Mesenteric fat pad (tissue), 1 donor: ENCODE results near the gene ACKR1. TPM values are rescaled to one million over a fixed set of nuclear protein-coding genes. Genes with fewer than 3 reads are reported as not detected.

ENCODE experiments used
- DNase-seq: peaks from one replicate; pipeline ENCODE4 v3.0.0-alpha.2; 2020; ENCODE audit warnings: low spot score
- total RNA-seq: library from RNA; stranded (reverse); fragmentation: NEBNext Ultra II Directional; extraction: Animal tissue kit (Norgen Biotek cat#: 25700); gene quantifications from one replicate; pipeline ENCODE4 v1.2.1, GENCODE V29; 2021
- donor health status: DM: yes; HTN: yes; CAD: no.

ACKR1 gene
- total RNA-seq, 1 donor from 2014 or later, result 94.7 TPM

- DNase-seq, result no peak
These were observed 19.6 kb upstream of the ACKR1 start for GRCh38 chr1:159185121-159185520.

- DNase-seq, result no peak
These were observed 17.6 kb upstream of the ACKR1 start for GRCh38 chr1:159187033-159187432.

GRCh38 chr1:159187647-159188374 lies 16.9 kb upstream of the ACKR1 start:
- DNase-seq, result no peak

- no peak for DNase-seq
These were observed 16.3 kb upstream of the ACKR1 start for GRCh38 chr1:159188375-159188788.

- no peak for DNase-seq
These were observed 14.2 kb upstream of the ACKR1 start for GRCh38 chr1:159190441-159190840.

- DNase-seq, result no peak
These were observed 8.1 kb upstream of the ACKR1 start for GRCh38 chr1:159196543-159196942.

GRCh38 chr1:159197561-159198557 lies 6.8 kb upstream of the ACKR1 start:
- no peak for DNase-seq

- DNase-seq, result no peak
These were observed 4.8 kb upstream of the ACKR1 start for GRCh38 chr1:159199901-159200300.

GRCh38 chr1:159200769-159201168 lies 3.9 kb upstream of the ACKR1 start:
- no peak for DNase-seq

GRCh38 chr1:159201642-159202041 lies 3.0 kb upstream of the ACKR1 start:
- DNase-seq, result no peak

GRCh38 chr1:159203610-159204009 lies 1.1 kb upstream of the ACKR1 start:
- DNase-seq, result no peak

GRCh38 chr1:159205225-159205624 lies 550 bp downstream of the ACKR1 start:
- DNase-seq, result no peak

GRCh38 chr1:159206110-159206509 lies 1.4 kb downstream of the ACKR1 start:
- no peak for DNase-seq

- no peak for DNase-seq
These were observed 2.4 kb downstream of the ACKR1 start for GRCh38 chr1:159207080-159207479.

- DNase-seq, result no peak
These were observed 3.1 kb downstream of the ACKR1 start for GRCh38 chr1:159207774-159208173.

- no peak for DNase-seq
These were observed 3.6 kb downstream of the ACKR1 start for GRCh38 chr1:159208175-159208825.

- DNase-seq, result no peak
These were observed 4.4 kb downstream of the ACKR1 start for GRCh38 chr1:159209061-159209460.

GRCh38 chr1:159211331-159212136 lies 6.9 kb downstream of the ACKR1 start:
- no peak for DNase-seq

GRCh38 chr1:159212596-159212995 lies 7.9 kb downstream of the ACKR1 start:
- DNase-seq, result no peak

GRCh38 chr1:159214149-159214760 lies 9.6 kb downstream of the ACKR1 start:
- DNase-seq, result no peak
